Umbilical cord (tissue), 2 donors: Measurements from ENCODE around the gene BCAT1. TPM values are rescaled to one million over a fixed set of nuclear protein-coding genes. Genes with fewer than 3 reads are reported as not detected.
"Not testable (repeated sequence)": the region's sequence is repeated elsewhere in the genome, so short reads cannot be mapped to it uniquely, and the experiment has no call there.

Experiments
- DNase-seq: peaks from one replicate; pipeline ENCODE4 v3.0.0-alpha.2; 2015; ENCODE audit warnings: low spot score
- total RNA-seq: library from RNA; depleted of rRNA; stranded (reverse); fragments of >200 nt; gene quantifications from one replicate; pipeline ENCODE4 v1.2.3, GENCODE V29; 2014; ENCODE audit warnings: low replicate concordance; ENCODE audit not compliant: insufficient read depth

BCAT1 gene
- total RNA-seq, 1 donor from 2014 or later, result 122 TPM

GRCh38 chr12:24901576-24902461, 47.1 kb downstream of the BCAT1 start:
- DNase-seq, result no peak

- DNase-seq, result no peak
Measured at GRCh38 chr12:24900196-24900595, 48.7 kb downstream of the BCAT1 start.

- DNase-seq, result no peak
Measured at GRCh38 chr12:24899503-24900075, 49.3 kb downstream of the BCAT1 start.

- no peak for DNase-seq
Measured at GRCh38 chr12:24898606-24899005, 50.3 kb downstream of the BCAT1 start.

GRCh38 chr12:24898185-24898584, 50.7 kb downstream of the BCAT1 start:
- no peak for DNase-seq

GRCh38 chr12:24896171-24896570, 52.7 kb downstream of the BCAT1 start:
- no peak for DNase-seq

GRCh38 chr12:24895612-24896011, 53.3 kb downstream of the BCAT1 start:
- no peak for DNase-seq

- peak; percentile 6 for DNase-seq
Measured at GRCh38 chr12:24894879-24895278, 54.0 kb downstream of the BCAT1 start.

- no peak for DNase-seq
Measured at GRCh38 chr12:24890048-24890803, 58.7 kb downstream of the BCAT1 start.

- no peak for DNase-seq
Measured at GRCh38 chr12:24889411-24889810, 59.5 kb downstream of the BCAT1 start.

- no peak for DNase-seq
Measured at GRCh38 chr12:24888813-24889212, 60.1 kb downstream of the BCAT1 start.

- DNase-seq, result no peak
Measured at GRCh38 chr12:24884911-24885310, 64.0 kb downstream of the BCAT1 start.

- DNase-seq, result no peak
Measured at GRCh38 chr12:24881724-24882371, 67.1 kb downstream of the BCAT1 start.

GRCh38 chr12:24881227-24881626, 67.7 kb downstream of the BCAT1 start:
- no peak for DNase-seq

GRCh38 chr12:24880732-24881131, 68.2 kb downstream of the BCAT1 start:
- no peak for DNase-seq

GRCh38 chr12:24879644-24880043, 69.3 kb downstream of the BCAT1 start:
- no peak for DNase-seq

- no peak for DNase-seq
Measured at GRCh38 chr12:24875014-24875413, 73.9 kb downstream of the BCAT1 start.

- no peak for DNase-seq
Measured at GRCh38 chr12:24872211-24872610, 76.7 kb downstream of the BCAT1 start.

- DNase-seq, result not testable (repeated sequence)
Measured at GRCh38 chr12:24866139-24866538, 82.8 kb downstream of the BCAT1 start.

GRCh38 chr12:24864796-24865125, 84.1 kb downstream of the BCAT1 start:
- no peak for DNase-seq

GRCh38 chr12:24861766-24862540, 86.9 kb downstream of the BCAT1 start:
- DNase-seq, result no peak
